GM21576 (cell line): ENCODE data around the gene BCAS3.

ENCODE experiments used
- ATAC-seq: cut with Tn5 transposase; IDR thresholded peaks from one replicate; pipeline ENCODE4 v1.9.1; 2021; ENCODE audit warnings: mild to moderate bottlenecking, moderate library complexity; ENCODE audit not compliant: unreplicated experiment

BCAS3 gene

GRCh38 chr17:61401389-61402072 is 723.9 kb downstream of the BCAS3 start:
- no peak for ATAC-seq

GRCh38 chr17:61402073-61402541 is 724.5 kb downstream of the BCAS3 start:
- no peak for ATAC-seq

- no peak for ATAC-seq
Measured at GRCh38 chr17:61402978-61403800, 725.5 kb downstream of the BCAS3 start.

- no peak for ATAC-seq
Measured at GRCh38 chr17:61403801-61404662, 726.4 kb downstream of the BCAS3 start.

- ATAC-seq = no peak
Measured at GRCh38 chr17:61404663-61404912, 726.9 kb downstream of the BCAS3 start.

- ATAC-seq = no peak
Measured at GRCh38 chr17:61404913-61405685, 727.4 kb downstream of the BCAS3 start.

GRCh38 chr17:61405686-61406536 is 728.3 kb downstream of the BCAS3 start:
- ATAC-seq = no peak

GRCh38 chr17:61406537-61406845 is 728.8 kb downstream of the BCAS3 start:
- ATAC-seq = no peak

- ATAC-seq = no peak
Measured at GRCh38 chr17:61406971-61407911, 729.6 kb downstream of the BCAS3 start.

- no peak for ATAC-seq
Measured at GRCh38 chr17:61408151-61409041, 730.7 kb downstream of the BCAS3 start.

- ATAC-seq = no peak
Measured at GRCh38 chr17:61409301-61410112, 731.9 kb downstream of the BCAS3 start.

- no peak for ATAC-seq
Measured at GRCh38 chr17:61410141-61411010, 732.7 kb downstream of the BCAS3 start.

- ATAC-seq = no peak
Measured at GRCh38 chr17:61411011-61411260, 733.3 kb downstream of the BCAS3 start.

GRCh38 chr17:61411261-61412142 is 733.9 kb downstream of the BCAS3 start:
- ATAC-seq = peak; percentile 2

GRCh38 chr17:61412143-61412859 is 734.6 kb downstream of the BCAS3 start:
- ATAC-seq = peak; percentile 71
